PC-9 (cell line): ENCODE results near the gene ALOXE3.

Source experiments
- CTCF ChIP-seq: fragments of 200-600 bp; sonication (generic); conservative IDR thresholded peaks from 2 replicates; pipeline ENCODE4 v1.6.1; 2017; ENCODE audit warnings: mixed run types, antibody characterized with exemption, mild to moderate bottlenecking, moderate library complexity
- EZH2 ChIP-seq: fragments of 200-600 bp; sonication (generic); IDR thresholded peaks from 2 replicates; pipeline ENCODE4 v1.8.0; 2017; ENCODE audit warnings: antibody characterized with exemption, low read depth

GRCh38 chr17:8105957-8106398 is 12.3 kb downstream of the ALOXE3 start:
- TF ChIP-seq CTCF (no peak), EZH2 (no peak)
